Trophoblast cell (in vitro differentiated cells and primary cell): ENCODE results near the gene TMEM50B.

Experiments used
- DNase-seq, 2 donors: peaks; one replicate each; pipeline ENCODE4 v3.0.0-alpha.2; 2016
- H2AFZ ChIP-seq: 2 replicates; pipeline ENCODE4 v1.6.1; 2013; ENCODE audit warnings: low read length, moderate library complexity, mild to moderate bottlenecking; ENCODE audit not compliant: insufficient read depth, poor library complexity
- H2AK5ac ChIP-seq: 2 replicates; pipeline ENCODE4 v1.6.1; 2013; ENCODE audit warnings: mild to moderate bottlenecking, low read length
- H2BK120ac ChIP-seq: 2 replicates; pipeline ENCODE4 v1.6.1; 2013; ENCODE audit warnings: low read length, mild to moderate bottlenecking, moderate library complexity; ENCODE audit not compliant: insufficient read depth, poor library complexity
- H2BK12ac ChIP-seq: 2 replicates; pipeline ENCODE4 v1.6.1; 2013; ENCODE audit warnings: mild to moderate bottlenecking, low read length, moderate library complexity
- H2BK5ac ChIP-seq: 2 replicates; pipeline ENCODE4 v1.6.1; 2013; ENCODE audit warnings: low read length, low read depth, moderate library complexity, mild to moderate bottlenecking; ENCODE audit not compliant: poor library complexity
- H3K14ac ChIP-seq: 2 replicates; pipeline ENCODE4 v1.6.1; 2013; ENCODE audit warnings: mild to moderate bottlenecking, low read length
- H3K18ac ChIP-seq: 2 replicates; pipeline ENCODE4 v1.6.1; 2013; ENCODE audit warnings: mild to moderate bottlenecking, low read length
- H3K23ac ChIP-seq: 2 replicates; pipeline ENCODE4 v1.6.1; 2013; ENCODE audit warnings: low read length
- H3K27ac ChIP-seq: 2 replicates; pipeline ENCODE4 v1.5.1; 2013; ENCODE audit warnings: low read depth, mild to moderate bottlenecking, inconsistent platforms, low read length, moderate library complexity
- H3K27me3 ChIP-seq: 2 replicates; pipeline ENCODE4 v1.6.1; 2013; ENCODE audit warnings: inconsistent platforms, mild to moderate bottlenecking, low read length, moderate library complexity; ENCODE audit not compliant: insufficient read depth
- H3K36me3 ChIP-seq, 2 experiments: 1 replicate in 1 of 2; 2 replicates in 1 of 2; pipeline ENCODE4 v1.6.1; 2013; ENCODE audit warnings: low read length in 2 of 2, mild to moderate bottlenecking in 2 of 2, moderate library complexity in 1 of 2; ENCODE audit not compliant: insufficient read depth in 2 of 2, control insufficient read depth in 1 of 2
- H3K4ac ChIP-seq: 2 replicates; pipeline ENCODE4 v1.6.1; 2013; ENCODE audit warnings: low read depth, mild to moderate bottlenecking, low read length, moderate library complexity
- H3K4me1 ChIP-seq, 2 experiments: 1 replicate in 1 of 2; 2 replicates in 1 of 2; pipeline ENCODE4 v1.6.1; 2013; ENCODE audit warnings: low read length in 2 of 2, mild to moderate bottlenecking in 2 of 2, moderate library complexity in 1 of 2; ENCODE audit not compliant: insufficient read depth in 2 of 2, control insufficient read depth in 1 of 2
- H3K4me2 ChIP-seq: 2 replicates; pipeline ENCODE4 v1.6.1; 2013; ENCODE audit warnings: inconsistent platforms, mild to moderate bottlenecking, low read length, moderate library complexity
- H3K4me3 ChIP-seq: 2 replicates; pipeline ENCODE4 v1.5.1; 2013; ENCODE audit warnings: mild to moderate bottlenecking, low read depth, low read length, inconsistent platforms
- H3K79me1 ChIP-seq: one replicate; pipeline ENCODE4 v1.6.1; 2013; ENCODE audit warnings: low read length
- H3K79me2 ChIP-seq: 2 replicates; pipeline ENCODE4 v1.6.1; 2013; ENCODE audit warnings: low read length, mild to moderate bottlenecking; ENCODE audit not compliant: control insufficient read depth, insufficient read depth, poor library complexity
- H3K9ac ChIP-seq: 2 replicates; pipeline ENCODE4 v1.6.1; 2013; ENCODE audit warnings: mild to moderate bottlenecking, low read length
- H3K9me3 ChIP-seq: 2 replicates; pipeline ENCODE4 v1.6.1; 2013; ENCODE audit warnings: low read depth, mild to moderate bottlenecking, control low read depth, inconsistent platforms, low read length; ENCODE audit not compliant: insufficient read depth
- H4K12ac ChIP-seq: 2 replicates; pipeline ENCODE4 v1.6.1; 2013; ENCODE audit warnings: low read depth, mild to moderate bottlenecking, low read length, moderate library complexity
- H4K8ac ChIP-seq: 2 replicates; pipeline ENCODE4 v1.6.1; 2013; ENCODE audit warnings: low read depth, mild to moderate bottlenecking, low read length, moderate library complexity
- H4K91ac ChIP-seq: one replicate; pipeline ENCODE4 v1.6.1; 2013; ENCODE audit warnings: low read depth, mild to moderate bottlenecking, low read length, moderate library complexity
- WGBS: extraction: QIAGEN DNeasy Blood & Tissue Kit; methylation state at CpG from one replicate; pipeline ENCODE4 v1.1.7; 2013; ENCODE audit warnings: missing lambda C conversion rate; ENCODE audit not compliant: insufficient read length, insufficient coverage; ENCODE audit errors: extremely low coverage; 5-methylcytosine and 5-hydroxymethylcytosine counted together

Gene TMEM50B

GRCh38 chr21:33455686-33456446 lies 23.9 kb downstream of the TMEM50B start:
- Histone ChIP-seq H4K12ac (no peak overlapping the region), H4K8ac (no peak overlapping the region), H3K4me2 (no peak overlapping the region), H3K79me2 (no peaks in the 10 kb centered on the region), H4K91ac (peak overlapping the region; percentile 14), H3K14ac (no peak overlapping the region), H3K4me1 (no peaks in the 10 kb centered on the region), H3K27me3 (no peaks in the 10 kb centered on the region), H3K27ac (no peak overlapping the region), H3K4me3 (peak overlapping the region; percentile 59), H3K9me3 (no peaks in the 10 kb centered on the region), H2AFZ (no peak overlapping the region), H2BK12ac (no peak overlapping the region), H3K4ac (no peak overlapping the region), H2BK120ac (no peak overlapping the region), H3K36me3 (peaks cover 2 to 5% of the 10 kb centered on the region in 2 experiments), H2AK5ac (no peak overlapping the region), H3K18ac (no peak overlapping the region), H3K23ac (no peak overlapping the region), H3K9ac (no peak overlapping the region), H3K79me1 (no peaks in the 10 kb centered on the region), H2BK5ac (no peak overlapping the region)
- no peak for DNase-seq
- WGBS, result no CpG with 5 or more reads among the region's 6 CpGs

GRCh38 chr21:33452362-33452761 lies 27.4 kb downstream of the TMEM50B start:
- no CpG with 5 or more reads among the region's 3 CpGs for WGBS

GRCh38 chr21:33451634-33452071 lies 28.1 kb downstream of the TMEM50B start:
- Histone ChIP-seq H3K79me1 (no peaks in the 10 kb centered on the region), H3K4me3 (no peak overlapping the region), H4K8ac (no peak overlapping the region), H3K9me3 (no peaks in the 10 kb centered on the region), H3K79me2 (no peaks in the 10 kb centered on the region), H2BK5ac (no peak overlapping the region), H2BK12ac (no peak overlapping the region), H4K91ac (no peak overlapping the region), H4K12ac (no peak overlapping the region), H3K36me3 (peaks cover 2 to 4% of the 10 kb centered on the region in 2 experiments), H3K23ac (no peak overlapping the region), H3K4ac (no peak overlapping the region), H2AK5ac (no peak overlapping the region), H3K9ac (no peak overlapping the region), H3K27ac (no peak overlapping the region), H2BK120ac (no peak overlapping the region), H3K4me2 (no peak overlapping the region), H3K4me1 (no peaks in the 10 kb centered on the region), H3K27me3 (no peaks in the 10 kb centered on the region), H3K14ac (no peak overlapping the region), H3K18ac (no peak overlapping the region), H2AFZ (no peak overlapping the region)
- WGBS, result no CpG with 5 or more reads among the region's 1 CpG
- peak in 1 of 2 donors; percentile 19 for DNase-seq

More at GRCh38 chr21:33452362-33452761, 27.4 kb downstream of the TMEM50B start:
- Histone ChIP-seq H4K8ac (no peak overlapping the region), H3K27me3 (no peaks in the 10 kb centered on the region), H2BK12ac (no peak overlapping the region), H3K79me1 (no peaks in the 10 kb centered on the region), H3K18ac (no peak overlapping the region), H3K79me2 (no peaks in the 10 kb centered on the region), H3K9me3 (no peaks in the 10 kb centered on the region), H3K36me3 (peaks cover 4 to 5% of the 10 kb centered on the region in 2 experiments), H2AK5ac (no peak overlapping the region), H3K23ac (no peak overlapping the region), H3K4me1 (no peaks in the 10 kb centered on the region), H3K4me3 (no peak overlapping the region), H2BK5ac (no peak overlapping the region), H4K91ac (no peak overlapping the region), H2BK120ac (no peak overlapping the region), H4K12ac (no peak overlapping the region), H3K4me2 (no peak overlapping the region), H3K27ac (no peak overlapping the region), H3K14ac (no peak overlapping the region), H2AFZ (no peak overlapping the region), H3K4ac (no peak overlapping the region), H3K9ac (peak overlapping the region; percentile 14)
- no peak for DNase-seq

GRCh38 chr21:33449616-33450015 lies 30.2 kb downstream of the TMEM50B start:
- Histone ChIP-seq H3K18ac (no peak overlapping the region), H3K4me2 (no peak overlapping the region), H3K4me1 (no peaks in the 10 kb centered on the region), H3K9ac (no peak overlapping the region), H3K27me3 (no peaks in the 10 kb centered on the region), H3K27ac (no peak overlapping the region), H2BK120ac (no peak overlapping the region), H4K8ac (no peak overlapping the region), H2BK12ac (no peak overlapping the region), H3K14ac (no peak overlapping the region), H3K23ac (no peak overlapping the region), H3K79me2 (no peaks in the 10 kb centered on the region), H2AFZ (no peak overlapping the region), H3K4ac (no peak overlapping the region), H3K4me3 (no peak overlapping the region), H2AK5ac (no peak overlapping the region), H4K91ac (no peak overlapping the region), H3K9me3 (no peaks in the 10 kb centered on the region), H3K36me3 (peaks cover 0 to 1% of the 10 kb centered on the region in 2 experiments), H3K79me1 (no peaks in the 10 kb centered on the region), H2BK5ac (no peak overlapping the region), H4K12ac (no peak overlapping the region)
- DNase-seq, result peak in 1 of 2 donors; percentile 22
- no CpG with 5 or more reads among the region's 4 CpGs for WGBS
